LNCAP (cell line): Measurements from ENCODE around the gene INF2.

Source experiments
- TF ChIP-seq, protein P1 (sequence below): fragments of 450-650 bp; IDR thresholded peaks from 2 replicates; pipeline ENCODE4 v1.5.1; 2017; ENCODE audit warnings: mild to moderate bottlenecking

The INF2 gene

DNA sequence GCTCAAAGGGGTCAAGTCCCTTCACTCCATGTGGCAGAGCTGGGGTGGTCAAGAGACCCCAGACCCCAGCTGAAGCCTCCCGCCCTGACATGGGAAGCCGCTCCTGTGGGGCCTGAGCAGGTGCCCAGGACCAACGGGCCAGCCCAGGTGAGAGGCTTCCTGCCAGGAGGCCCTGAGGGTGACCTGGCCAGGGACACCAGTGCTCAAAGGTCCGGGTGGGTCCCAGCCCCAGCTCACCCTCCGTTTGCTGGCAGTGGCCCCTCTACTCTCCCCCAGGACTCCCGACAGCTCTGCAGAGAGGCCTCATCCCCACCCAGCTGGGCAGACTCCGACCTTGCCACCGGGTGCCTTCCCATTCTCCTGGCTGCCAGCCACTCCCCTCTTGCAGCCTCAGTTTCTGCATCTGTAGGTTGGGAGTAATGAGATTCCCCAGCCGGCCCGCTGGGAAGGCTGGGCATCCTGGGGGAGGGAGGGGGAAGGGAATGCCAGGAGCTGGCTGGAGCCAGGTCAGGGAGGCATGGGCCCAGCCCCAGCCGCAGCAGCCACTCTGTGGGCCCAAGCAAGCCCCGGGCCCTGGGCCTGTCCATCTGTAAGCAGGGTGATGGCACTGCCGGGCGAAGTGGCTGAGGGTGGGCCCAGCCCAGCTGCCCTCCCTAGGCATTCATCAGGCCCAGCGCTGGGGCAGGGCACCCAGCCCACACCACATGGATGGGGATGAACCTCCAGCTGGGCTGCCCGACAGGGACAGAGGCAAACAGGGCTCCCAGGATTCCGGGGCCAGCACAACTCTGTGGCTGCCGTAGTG is 10.3 kb upstream of the INF2 start:
- TF ChIP-seq, protein P1, sequence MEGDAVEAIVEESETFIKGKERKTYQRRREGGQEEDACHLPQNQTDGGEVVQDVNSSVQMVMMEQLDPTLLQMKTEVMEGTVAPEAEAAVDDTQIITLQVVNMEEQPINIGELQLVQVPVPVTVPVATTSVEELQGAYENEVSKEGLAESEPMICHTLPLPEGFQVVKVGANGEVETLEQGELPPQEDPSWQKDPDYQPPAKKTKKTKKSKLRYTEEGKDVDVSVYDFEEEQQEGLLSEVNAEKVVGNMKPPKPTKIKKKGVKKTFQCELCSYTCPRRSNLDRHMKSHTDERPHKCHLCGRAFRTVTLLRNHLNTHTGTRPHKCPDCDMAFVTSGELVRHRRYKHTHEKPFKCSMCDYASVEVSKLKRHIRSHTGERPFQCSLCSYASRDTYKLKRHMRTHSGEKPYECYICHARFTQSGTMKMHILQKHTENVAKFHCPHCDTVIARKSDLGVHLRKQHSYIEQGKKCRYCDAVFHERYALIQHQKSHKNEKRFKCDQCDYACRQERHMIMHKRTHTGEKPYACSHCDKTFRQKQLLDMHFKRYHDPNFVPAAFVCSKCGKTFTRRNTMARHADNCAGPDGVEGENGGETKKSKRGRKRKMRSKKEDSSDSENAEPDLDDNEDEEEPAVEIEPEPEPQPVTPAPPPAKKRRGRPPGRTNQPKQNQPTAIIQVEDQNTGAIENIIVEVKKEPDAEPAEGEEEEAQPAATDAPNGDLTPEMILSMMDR = no peak

DNA sequence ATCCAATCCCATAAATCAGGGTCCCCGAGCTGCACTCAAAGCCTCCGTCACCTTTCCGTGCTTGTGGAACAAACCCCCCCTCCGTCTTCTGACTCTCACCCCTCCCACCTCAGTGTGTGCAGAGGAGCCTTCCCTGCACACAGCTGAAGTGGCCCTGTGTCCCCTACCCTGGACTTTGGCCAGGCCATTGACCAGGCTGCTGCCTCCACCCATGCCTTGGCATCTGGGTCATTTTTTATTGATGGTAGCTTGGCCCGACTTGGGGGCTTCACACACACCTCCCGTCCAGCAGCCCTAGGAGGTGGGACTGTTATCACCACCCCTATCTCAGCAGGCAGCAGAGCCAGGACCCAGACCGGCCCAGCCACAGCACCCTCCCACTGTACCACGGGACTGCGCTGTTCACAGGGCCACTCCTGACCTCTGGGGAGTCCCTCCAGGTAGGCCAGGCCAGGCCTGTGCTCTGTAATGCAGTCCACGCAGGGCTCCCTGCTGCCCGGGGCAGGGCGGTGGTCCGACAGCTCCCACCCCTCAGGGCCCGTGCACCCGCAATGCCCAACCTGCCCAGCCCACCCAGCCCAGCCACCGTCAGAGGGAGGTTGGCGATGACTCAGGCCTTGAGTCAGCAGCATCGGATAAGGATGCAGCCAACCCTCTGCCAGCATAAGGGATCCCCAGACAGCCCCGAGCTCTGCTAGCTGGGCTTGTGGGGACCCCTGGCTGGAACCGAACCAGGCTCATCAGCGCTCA is 9.2 kb upstream of the INF2 start:
- TF ChIP-seq, protein P1 = no peak

DNA sequence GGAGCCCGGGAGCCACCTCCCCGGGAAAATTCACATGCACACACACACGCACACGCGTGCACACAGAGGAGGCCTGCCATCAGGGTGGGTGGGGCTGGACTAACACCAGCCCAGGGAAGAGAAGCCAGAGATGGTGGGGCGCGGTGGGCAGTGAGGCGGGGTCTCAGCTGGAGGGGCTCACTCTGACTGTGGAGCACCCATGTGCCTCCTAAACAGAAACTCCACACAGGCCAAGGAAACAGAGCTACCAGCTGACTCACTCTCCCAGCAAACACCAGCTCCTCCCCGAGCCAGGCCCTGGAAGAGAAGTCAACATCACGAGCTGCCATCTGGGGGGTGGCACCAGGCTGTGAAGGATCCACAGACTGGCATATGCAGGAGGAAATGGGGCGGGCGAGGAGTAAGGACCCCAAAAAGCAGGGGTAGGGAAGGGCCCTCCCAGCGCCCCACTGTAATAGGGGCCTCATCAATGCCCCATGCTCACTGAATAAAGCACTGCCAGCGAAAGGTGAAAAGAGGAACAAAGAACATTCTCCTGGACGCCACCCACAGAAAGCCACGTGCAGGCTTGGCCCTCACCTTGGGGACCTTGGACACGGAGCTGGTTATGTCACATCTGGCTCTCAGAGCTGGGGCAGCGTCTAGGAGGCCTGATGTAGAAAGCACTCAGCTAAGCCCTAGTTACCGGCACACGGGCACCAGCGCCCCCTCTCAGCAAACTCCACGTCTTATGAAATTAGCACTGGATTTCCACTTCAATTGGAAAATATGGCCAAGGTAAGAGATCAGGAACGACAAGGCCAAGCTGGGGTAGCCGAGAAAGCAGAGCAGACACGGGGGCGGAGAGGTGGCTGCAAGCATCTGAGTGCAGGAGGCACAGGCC is 8.4 kb upstream of the INF2 start:
- TF ChIP-seq, protein P1 = no peak

DNA sequence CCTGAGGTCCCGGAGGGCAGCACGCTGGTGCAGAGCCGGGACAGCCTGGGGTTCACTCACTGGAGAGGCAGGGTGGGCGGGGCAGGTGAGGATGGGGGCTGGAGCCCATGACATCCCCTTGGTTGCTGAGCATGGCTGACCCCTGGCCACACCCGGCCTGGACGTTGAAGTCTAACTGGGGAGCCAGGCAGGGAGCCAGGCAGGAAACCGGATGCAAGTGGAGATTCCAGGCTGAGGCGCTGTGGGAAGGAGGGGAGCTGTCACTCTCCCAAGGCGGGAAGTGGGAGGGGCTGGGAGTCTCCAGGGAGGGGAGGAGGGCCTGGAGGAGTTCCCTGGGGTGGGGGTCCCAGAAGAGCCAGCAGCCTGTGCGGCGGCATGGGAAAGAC is 7.7 kb upstream of the INF2 start:
- TF ChIP-seq, protein P1 = no peak

DNA sequence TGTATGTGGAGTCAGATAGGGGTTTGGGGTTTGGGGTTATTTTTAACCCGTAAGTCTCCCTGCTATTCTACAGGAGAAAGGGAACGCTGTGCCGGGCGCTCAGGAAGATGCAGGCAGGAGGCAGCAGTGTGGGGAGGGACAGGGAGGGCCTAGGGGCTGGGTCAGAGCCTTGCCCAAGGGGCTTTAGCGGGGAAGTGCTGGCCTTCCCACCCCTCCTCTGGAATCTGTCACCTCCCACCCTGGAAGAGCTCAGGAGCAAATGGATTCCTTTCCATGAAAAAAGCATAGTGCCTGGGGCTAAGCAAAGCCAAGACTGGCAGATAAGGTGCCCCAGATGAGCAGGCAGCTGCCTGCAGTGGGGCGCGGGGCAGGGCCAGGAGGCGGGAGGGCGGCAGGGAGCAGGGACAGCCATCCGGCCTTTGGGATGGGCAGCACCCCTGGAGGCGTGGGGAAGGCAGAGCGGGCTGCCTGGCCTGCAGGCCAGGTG is 7.3 kb upstream of the INF2 start:
- TF ChIP-seq, protein P1 = no peak

DNA sequence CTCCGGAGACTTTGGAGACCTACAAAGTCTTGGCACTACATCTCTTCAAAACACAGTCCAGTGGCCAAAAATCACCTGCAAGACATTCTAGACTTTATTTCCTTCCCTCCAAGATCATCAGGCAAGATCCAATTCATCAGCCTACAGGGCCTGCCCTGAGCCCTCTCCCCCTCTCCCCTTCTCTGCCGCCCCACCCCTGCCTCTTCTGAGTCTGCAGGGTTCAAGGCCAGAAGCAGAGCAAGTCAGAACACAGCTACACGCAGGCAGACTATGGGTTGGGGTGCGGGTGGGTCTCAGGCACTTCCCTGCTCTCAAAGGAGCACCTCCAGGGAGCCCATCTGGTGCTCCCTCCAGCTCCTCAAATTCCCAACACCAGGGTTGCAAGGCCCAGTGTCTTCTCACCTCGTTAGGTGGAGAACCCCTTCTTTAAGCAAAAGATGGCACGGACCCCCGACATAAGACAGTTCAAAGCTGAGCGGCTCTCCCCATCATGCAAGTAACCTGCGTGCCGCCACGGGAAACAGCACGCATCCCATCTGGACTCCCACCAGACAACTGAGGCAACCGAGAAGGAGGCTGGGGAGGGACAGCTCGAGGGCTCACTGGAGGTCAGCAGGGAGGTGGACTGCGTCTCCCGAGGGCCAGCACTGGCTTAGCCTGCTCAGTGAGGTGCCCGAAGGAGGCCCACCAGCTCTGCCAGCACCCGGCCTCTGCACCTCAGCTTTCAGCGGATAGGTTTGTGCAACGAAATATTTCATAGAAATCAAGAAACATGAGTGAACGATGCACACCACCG is 5.6 kb upstream of the INF2 start:
- TF ChIP-seq, protein P1 = no peak
